Right hindlimb (tissue), 1 donor: ENCODE data around the gene GJB4.

Experiments used
- DNase-seq: peaks from one replicate; pipeline ENCODE4 v3.0.0-alpha.2; 2018

The GJB4 gene

DNA sequence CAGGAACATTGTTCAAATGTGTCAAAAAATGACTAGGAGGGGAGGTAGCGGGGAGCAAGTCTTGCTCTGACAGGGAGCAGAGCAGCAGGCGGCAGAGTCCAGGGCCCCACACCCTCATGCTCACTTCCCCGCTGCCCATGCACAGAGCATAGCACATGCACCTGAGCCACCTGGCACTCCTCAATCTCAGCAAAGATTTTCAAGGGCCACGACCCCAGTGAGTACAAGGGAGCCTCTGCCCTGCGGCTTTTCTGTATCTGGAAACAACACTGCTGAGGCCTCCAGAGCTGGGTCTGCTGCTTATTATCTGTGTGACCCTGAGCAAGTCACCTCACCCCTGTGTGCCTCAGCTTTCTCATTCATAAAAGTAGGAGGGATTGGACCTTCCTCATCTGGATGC is 20.4 kb downstream of the GJB4 start:
- DNase-seq, result no peak

DNA sequence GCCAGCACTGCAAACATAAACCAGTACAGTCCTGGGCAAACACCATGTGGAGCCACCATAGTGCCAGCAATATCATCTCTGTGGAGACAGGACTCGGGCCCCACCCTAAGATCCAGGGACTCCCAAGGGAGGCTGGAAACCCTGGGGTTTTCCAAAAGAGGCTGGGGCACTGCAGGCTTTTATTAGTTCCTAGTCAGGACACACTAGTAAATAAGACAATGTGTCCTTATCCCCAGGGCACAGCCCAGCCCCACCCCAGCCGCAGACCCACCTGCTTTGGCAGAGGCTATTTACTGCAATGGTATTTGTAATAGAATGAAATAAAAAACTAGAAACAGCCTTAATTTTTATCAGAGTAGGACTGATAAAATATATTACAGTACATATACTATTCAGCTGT is 21.0 kb downstream of the GJB4 start:
- no peak for DNase-seq

- DNase-seq, result no peak
Measured at GRCh38 chr1:34781071-34781843, 21.7 kb downstream of the GJB4 start, which contains the start of gene GJB3. Gene GJB3, plus strand, starts transcription at chr1:34781214. Its CDS starts 3,549 bp downstream, at chr1:34784763.

DNA sequence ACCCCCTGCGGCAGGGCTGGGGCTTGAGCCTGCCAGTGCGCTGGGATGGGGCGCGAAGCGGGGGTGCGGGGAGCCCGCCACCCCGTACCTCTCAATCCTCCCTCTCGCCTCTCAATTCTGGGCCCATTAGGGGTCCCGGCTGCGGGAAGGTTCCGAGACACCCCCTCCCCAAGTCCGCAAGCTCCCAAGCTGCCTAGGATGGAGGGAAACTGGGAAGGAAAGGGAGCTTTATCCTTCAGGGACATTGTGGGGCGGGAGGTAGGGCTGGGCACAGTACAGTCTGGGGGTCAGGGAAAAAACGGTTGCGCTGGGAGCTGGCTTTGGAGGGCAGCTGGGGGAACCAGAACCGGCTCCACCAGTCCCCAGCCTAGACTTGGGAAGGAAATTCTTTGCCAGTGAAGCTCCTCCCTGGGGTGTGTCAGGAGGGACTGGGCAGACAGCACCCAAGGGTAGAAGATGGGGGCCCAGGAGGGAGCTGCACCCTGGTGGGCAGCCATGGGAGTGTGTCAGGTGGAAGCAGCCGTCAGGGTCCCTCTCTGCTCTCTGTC is 22.4 kb downstream of the GJB4 start:
- no peak for DNase-seq

DNA sequence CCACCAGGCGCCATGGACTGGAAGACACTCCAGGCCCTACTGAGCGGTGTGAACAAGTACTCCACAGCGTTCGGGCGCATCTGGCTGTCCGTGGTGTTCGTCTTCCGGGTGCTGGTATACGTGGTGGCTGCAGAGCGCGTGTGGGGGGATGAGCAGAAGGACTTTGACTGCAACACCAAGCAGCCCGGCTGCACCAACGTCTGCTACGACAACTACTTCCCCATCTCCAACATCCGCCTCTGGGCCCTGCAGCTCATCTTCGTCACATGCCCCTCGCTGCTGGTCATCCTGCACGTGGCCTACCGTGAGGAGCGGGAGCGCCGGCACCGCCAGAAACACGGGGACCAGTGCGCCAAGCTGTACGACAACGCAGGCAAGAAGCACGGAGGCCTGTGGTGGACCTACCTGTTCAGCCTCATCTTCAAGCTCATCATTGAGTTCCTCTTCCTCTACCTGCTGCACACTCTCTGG is 25.2 kb downstream of the GJB4 start:
- no peak for DNase-seq

DNA sequence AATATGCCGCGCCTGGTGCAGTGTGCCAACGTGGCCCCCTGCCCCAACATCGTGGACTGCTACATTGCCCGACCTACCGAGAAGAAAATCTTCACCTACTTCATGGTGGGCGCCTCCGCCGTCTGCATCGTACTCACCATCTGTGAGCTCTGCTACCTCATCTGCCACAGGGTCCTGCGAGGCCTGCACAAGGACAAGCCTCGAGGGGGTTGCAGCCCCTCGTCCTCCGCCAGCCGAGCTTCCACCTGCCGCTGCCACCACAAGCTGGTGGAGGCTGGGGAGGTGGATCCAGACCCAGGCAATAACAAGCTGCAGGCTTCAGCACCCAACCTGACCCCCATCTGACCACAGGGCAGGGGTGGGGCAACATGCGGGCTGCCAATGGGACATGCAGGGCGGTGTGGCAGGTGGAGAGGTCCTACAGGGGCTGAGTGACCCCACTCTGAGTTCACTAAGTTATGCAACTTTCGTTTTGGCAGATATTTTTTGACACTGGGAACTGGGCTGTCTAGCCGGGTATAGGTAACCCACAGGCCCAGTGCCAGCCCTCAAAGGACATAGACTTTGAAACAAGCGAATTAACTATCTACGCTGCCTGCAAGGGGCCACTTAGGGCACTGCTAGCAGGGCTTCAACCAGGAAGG is 25.8 kb downstream of the GJB4 start:
- no peak for DNase-seq

- no peak for DNase-seq
Measured at GRCh38 chr1:34785875-34786470, 26.4 kb downstream of the GJB4 start.

DNA sequence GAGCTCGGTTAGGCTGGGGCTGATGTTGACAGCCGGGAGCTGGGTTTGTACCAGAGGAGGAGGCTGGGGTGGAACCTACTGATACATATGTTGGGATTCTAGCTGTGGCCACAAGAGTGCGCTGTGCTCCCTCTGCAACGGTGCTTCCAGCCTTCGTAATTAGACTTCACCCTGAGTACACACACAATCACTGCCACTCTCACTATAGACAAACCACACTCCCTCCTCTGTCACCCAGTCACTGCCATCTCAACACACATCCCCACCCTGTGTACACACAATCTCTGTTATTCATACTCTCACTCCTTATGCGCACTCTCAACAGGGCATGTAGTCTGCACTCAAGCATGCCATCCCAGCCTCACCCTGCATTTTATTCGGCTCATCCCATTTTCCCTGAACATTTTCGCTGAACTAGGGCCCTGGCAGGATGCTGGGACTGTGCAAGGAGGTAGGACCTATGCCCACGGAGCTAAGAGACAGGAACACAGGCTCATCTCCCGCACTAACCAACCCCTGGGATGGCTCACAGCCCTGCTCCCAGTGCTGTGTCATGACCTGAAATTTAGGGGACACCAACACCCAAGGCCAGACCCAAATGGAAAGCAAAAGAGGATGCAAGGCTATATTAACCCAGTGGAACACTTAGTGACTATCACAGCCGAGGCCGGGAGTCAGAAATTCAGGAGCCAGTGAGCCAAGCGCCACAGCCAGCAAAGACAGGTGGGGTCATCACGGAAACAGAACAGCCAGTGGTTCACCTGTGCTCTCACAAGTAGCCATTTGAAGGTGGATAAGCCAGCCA is 27.2 kb downstream of the GJB4 start:
- DNase-seq, result peak; percentile 73

DNA sequence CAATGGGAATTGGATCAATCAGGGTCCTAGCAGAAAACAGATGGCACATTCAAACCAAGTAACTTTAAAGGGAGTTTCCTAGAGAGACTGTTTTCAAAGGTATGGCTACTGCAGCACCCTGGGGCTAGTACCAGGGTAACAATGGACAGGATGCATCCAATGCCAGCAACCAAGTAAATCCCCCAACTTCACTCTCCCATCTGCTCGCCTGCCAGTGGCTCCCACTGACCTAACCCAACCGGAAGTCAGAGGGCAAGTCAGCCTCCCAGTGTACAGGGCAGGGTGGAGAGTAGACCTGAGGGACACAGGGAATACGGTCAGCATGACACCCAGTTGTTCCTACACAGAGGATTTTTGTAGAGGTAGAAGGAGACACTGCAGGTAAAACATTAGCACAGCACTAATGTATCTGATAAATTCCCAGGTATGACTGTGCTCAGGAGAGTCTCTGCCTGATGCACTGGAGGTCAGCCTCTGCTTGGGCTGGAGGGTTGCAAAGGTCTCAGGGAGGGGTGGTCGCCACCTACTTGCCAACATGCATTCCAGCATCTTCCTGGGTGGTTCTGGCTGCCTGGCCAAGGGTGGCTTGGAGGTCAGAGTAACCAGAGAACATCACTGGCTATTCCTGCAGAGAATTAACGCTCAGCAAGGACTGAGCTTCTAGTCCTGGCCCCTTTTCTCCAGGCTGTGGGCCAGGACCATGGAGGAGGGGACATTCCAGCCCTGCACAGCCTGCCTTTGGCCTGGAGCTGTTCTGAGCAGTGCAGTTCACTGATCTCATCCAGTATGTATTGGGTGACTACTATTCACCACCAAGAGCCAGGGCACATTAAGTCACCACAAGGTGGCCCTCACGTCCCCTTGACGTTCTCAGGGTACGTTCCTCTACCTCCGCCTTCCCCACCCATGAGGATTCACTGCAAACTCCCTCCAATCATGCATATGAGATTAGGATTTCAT is 28.2 kb downstream of the GJB4 start:
- no peak for DNase-seq

DNA sequence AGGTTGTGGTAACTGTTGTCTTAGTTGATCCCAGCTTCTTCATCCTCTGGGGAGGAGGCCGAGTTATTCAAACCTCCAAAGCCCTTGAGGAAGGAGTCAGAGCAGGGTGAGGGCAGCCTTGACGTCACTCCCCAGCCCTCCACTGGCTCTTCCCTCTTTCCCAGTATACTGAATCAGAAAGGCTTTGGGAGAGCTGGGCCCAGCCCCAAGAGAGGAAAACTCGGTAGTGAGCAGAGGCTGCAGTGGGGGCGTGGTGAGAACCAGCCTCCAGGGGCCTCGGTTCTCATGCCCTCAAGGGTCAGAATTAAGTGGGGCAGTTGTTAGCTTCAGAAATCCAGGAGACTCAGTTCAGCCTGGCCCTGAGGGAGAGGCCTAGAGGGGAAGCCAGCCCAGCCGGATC is 31.4 kb downstream of the GJB4 start:
- no peak for DNase-seq

- DNase-seq, result no peak
Measured at GRCh38 chr1:34792424-34792823, 32.9 kb downstream of the GJB4 start.

- no peak for DNase-seq
Measured at GRCh38 chr1:34792868-34793727, 33.6 kb downstream of the GJB4 start, which contains the start of gene GJA4. Gene GJA4, plus strand, starts transcription at chr1:34792999. Its CDS starts 1,215 bp downstream, at chr1:34794214.

DNA sequence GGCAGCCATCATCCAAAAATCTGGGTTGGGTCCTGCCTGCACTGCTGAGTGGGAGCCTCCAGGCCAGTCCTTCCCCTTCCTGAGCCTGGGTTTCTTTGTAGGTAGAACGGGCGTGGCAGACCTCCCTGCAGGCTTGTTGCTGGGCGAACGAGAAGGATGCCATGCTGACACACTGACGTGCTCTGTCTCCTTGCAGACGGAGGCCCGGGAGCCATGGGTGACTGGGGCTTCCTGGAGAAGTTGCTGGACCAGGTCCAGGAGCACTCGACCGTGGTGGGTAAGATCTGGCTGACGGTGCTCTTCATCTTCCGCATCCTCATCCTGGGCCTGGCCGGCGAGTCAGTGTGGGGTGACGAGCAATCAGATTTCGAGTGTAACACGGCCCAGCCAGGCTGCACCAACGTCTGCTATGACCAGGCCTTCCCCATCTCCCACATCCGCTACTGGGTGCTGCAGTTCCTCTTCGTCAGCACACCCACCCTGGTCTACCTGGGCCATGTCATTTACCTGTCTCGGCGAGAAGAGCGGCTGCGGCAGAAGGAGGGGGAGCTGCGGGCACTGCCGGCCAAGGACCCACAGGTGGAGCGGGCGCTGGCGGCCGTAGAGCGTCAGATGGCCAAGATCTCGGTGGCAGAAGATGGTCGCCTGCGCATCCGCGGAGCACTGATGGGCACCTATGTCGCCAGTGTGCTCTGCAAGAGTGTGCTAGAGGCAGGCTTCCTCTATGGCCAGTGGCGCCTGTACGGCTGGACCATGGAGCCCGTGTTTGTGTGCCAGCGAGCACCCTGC is 34.7 kb downstream of the GJB4 start:
- no peak for DNase-seq

GRCh38 chr1:34794790-34795180 is 35.2 kb downstream of the GJB4 start:
- DNase-seq, result no peak

GRCh38 chr1:34795916-34796315 is 36.4 kb downstream of the GJB4 start:
- no peak for DNase-seq

DNA sequence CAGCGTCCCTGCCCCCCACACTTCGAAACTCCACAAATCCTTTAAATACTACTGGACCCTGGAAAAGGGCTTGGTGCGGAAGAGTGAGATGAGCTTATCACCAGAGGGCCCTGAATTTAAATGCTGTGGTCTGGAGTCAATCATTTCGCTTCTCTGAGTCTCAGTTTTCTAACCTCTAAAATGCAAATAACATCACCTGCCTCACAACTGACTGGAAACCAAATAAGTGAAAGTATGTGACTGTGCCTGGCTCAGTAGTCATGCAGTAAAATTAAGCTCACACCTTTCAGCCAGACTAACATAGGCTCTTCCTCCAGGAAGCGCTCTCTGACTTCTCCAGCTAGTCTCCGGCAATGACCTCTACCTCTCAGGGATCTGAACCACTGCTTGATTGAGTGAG is 37.5 kb downstream of the GJB4 start:
- DNase-seq, result no peak

GRCh38 chr1:34800214-34800613 is 40.7 kb downstream of the GJB4 start:
- no peak for DNase-seq

- DNase-seq, result no peak
Measured at GRCh38 chr1:34803770-34804169, 44.2 kb downstream of the GJB4 start.

- DNase-seq, result no peak
Measured at GRCh38 chr1:34806396-34806795, 46.9 kb downstream of the GJB4 start.
